ENCODE measurements around the gene KCNA2.

Gene KCNA2

DNA sequence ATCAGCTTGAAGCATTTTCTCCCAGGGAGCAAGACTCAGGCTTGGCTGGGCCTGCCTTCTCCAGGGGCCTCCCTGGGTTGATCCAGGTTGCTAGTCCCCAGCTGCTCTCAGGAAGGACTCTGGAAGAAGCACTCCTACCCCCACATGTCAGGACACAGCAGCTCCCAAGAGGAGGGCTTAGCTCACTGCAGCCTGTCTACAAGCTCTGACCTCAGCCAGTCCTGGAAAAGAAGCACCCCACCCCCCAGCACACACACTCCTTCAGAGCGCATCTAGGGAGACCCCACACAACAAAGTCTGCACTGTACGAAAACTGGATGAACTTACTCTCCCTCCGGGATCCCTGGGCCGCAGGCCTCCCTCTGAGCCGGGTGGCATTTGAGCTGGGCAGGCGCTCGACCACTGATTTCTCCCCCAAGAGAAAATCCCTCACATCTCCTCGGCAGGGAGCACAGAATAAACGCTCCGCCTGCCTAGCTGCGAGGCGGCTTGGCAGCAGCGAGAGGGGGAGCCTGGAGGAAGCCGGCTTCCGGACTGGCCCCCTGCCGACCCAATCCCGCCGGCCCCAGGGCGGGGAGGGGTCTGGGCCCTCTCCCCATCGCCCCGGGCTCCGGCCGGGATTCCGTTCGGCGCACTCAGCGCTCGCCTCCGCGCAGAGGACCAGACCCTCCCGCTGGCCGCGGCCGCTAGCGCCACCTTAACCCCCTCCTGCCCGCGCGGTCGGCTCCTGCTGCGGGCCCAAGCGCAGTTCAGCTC, at the start of gene KCNA2:
Gene KCNA2 (minus strand): TSS at position 458 of the 756 bp plus-strand sequence. CDS start 1,576 bp downstream, outside the sequence.
- peak; percentile 80 for DNase-seq (ENCODE audit: low spot score)

DNA sequence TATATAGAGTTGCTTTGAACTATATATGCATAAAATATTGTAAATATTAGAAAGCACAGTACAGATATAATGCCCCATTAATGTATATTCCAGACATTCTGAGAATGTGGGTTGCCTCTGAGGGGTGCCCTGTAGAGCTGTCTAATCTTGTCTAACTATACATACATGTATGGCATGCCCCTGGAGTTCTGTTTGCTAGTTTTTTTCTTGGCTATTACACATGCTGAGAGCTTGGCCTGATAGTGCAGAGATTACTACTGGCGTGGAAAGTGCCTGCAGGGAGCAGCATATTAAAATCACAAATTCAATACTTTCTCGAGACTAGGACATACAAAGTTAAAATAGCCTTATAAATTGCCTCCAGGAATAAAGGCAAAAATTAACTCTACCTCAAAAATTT, 44.5 kb upstream of the KCNA2 start:
- DNase-seq (ENCODE audit: low spot score): no peak

DNA sequence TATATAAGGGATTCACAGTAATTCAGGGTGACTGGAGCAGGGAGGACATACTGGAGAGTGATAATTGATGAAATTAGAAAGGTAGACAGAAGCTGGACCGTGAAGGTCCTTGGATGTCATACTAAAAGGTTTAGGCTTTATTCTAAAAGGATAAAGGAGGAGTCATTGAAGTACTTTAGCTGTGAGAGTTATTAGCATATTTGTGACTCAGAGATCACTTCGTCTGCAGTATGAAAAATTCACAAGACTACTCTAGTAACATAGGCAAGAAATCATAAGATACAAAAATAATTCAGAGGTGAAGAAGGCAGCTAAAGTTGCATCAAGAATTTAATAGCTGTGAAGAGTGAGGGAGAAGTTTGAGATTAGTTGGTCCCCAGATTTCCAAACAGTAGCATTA, 42.3 kb upstream of the KCNA2 start:
- DNase-seq (ENCODE audit: low spot score): no peak

DNA sequence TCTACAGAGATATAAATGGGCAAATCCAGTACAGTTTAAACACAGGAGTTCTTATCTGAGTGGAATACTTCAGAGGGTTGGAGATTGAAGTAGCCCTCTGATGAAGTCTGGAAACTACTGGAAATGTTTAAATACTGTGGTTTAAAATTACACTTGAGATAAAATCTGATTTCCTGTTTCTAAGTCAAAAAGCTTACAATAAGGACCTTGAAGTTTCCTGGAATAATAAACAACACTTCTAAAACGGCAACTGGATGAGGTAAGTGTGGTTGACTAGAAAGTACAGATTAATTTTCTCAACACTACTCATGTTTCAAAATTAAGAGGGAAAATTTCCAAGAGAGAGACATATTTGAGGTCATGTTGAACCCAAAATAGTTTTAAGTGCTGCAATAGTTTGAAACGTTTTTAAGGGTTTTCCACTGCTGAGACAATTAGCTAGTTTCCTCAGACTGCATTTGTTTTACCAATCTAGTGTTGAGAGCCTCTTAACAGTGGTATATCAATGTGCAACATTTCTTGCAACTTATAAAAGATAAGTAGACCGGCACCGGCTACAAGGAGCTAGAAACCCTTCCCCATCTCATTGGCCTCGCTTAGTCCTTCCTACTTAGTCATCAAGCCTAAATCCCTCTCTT, 41.2 kb upstream of the KCNA2 start:
- no peak for DNase-seq (ENCODE audit: low spot score)

DNA sequence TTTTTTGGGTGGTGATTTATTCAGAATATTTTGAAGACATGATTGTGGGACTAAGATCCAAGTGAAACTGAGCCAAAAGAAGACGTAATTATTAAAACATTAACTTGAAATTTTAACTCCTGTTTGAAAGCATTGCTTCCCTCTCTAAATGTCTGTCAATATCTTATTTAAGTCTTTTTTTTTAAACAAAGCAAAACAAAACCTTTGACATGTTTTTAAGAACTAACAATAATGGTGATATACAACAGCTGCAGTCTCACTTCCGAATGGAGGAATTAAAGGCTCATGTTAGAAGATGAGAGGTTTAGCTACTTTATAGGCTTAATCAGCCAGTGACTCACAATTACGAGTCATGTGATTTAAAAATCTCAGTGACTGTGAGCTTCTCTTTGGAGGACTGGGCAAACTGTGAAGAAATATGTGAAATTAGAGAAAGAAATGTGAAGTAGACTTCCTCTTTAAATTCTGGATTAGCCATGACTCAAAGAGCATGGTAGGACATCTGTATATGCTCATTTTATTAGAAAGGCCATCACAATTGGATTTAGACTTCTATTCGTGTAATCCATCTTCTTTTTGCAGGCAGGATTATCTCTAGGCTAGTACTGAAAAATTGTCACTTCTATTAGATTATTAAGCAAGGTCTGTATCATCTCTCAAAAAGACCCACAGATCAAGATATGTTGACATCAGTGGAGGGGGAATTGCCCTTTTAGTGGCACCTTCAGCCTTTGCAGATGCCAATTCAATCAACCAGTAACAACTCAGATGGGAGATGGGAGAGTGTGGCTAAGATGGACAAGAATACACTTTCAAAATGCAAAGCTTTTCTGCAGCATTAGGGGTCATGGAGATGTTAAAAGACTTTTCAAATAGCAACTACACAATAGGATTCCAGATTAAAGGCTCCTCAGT, 39.9 kb upstream of the KCNA2 start:
- no peak for DNase-seq (ENCODE audit: low spot score)

DNA sequence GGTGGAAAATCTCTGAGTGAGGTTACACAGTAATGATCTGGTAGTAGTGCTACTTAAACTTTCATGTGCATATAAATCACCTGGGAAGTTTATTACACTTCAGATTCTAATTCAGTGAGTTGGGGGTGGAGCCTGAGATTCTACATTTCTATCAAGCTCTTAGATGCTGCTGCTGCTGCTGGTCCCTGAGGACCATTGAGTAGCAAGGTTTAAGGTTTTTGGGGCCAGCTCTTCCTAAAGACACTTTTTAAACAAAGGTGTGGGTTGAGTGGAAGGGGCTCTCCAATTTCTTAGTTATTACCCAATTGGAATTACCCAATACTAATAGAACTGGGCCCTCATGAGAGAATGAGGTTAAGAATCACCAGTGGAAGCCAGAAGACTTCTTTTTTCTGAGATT, 39.1 kb upstream of the KCNA2 start:
- no peak for DNase-seq (ENCODE audit: low spot score)

DNA sequence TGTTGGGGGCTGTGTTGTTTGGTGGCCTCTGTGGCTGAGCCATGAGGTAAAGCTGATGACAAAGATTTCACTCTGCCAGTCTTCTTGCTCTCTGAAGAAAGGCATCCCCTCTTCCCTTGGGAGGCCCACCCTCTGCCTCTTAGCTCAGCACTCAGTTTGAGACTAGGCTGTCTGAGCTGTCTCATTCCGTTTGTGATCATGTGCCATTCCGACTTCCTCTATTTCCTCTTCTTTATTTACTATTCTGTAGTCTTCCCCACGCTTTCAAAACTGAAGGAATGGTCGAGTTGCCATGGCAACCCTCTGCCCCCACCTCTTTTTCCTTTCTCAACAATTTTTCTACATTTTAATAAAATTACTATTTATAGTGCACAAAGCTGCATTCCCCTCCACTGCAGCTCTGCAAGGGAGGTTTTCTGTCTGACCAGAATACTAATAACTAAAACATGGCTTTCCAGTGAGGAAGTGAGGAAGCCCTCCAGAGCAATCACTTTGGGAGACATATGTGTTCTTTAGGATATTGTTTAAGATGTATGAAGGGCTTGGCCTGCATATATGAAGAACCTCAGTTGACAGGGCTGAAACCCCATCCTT, 37.8 kb upstream of the KCNA2 start:
- DNase-seq (ENCODE audit: low spot score): no peak

DNA sequence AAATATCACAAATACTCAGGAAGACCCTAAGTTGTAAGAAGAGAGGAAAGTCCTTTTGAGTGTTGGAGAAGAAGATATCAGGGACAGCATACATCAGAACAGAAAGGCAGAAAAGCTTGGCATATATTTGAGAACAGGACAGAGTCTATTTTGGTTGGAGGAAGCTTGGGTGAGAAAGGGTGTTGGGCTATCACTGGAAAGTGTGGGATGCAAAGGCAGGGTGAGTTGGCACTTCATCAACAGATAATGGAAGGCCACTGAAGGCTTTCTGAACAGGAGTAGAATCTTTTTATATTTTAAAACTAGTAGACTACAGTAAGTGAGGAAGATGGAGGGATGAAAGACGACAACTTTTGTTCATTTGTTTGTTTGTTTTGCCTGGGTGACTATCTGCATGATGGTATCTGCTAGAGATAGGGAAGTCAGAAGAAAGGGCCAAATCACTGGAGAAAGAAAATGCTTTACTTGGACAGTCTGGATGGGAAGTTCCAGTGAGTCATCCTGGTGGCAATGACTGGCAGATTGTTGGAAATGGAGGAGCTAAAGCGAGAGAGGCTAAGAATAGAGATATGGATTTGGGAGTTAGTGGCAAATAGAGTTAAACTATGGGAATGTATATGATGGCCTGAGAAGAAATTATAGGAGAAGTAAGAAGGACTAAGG, 33.7 kb upstream of the KCNA2 start:
- no peak for DNase-seq (ENCODE audit: low spot score)

DNA sequence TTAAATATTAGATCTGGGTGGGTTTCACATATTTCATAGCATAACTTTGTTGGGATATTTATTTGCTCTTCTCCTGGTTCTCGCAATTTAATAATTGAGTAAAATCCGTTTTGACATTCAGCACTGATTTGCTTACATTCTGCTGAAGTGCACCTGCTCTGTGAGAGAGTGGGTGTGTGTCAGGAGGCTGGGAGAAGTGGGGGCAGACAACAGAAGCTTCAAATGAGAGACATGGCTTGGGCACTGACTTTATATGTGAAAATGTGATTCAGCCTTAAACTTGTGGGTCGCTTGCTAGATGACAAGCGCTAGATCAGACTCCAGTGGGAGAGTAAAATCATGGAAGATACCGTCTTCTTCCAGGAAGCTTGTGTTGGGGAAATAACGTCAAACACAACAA, 32.4 kb upstream of the KCNA2 start:
- no peak for DNase-seq (ENCODE audit: low spot score)

DNA sequence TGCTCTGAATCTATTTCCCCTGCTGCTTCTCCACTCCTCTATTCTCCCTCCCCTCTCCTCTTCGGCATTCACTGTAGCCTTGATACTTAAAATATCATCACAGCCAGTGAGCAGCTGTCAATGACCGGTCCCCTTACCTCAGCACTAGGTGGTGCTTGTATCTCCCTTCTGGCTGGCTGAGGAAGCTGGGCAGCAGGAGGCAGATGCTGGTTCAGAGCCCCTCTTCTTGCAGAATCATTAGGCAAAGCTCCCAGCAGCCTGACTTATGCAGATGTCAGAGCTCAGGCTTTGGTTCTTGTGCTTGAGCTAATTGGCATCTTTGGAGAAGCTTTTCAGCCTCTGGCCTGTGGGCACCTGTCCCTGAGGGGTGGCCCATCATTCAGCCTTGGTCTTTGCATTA, 31.9 kb upstream of the KCNA2 start:
- no peak for DNase-seq (ENCODE audit: low spot score)

DNA sequence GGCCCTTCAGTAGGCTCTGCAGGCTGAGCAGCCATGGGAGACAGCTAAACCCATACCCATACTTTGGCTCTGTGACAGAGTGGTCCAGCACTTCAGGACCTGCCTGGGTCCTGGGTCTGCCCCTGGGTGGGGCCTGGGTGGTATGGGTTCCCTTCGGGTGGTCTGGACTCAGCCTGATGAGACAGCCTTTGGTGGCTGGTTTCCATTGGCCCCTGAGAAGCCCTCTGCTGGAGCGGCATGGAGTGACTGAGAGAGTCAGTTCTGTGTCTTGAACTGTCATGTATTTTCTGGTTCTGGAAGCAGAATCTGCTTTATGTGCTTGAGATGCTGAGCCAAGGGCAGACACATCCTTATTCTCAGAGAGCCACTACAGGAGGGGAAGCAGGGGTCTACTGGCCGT, 31.3 kb upstream of the KCNA2 start:
- no peak for DNase-seq (ENCODE audit: low spot score)

DNA sequence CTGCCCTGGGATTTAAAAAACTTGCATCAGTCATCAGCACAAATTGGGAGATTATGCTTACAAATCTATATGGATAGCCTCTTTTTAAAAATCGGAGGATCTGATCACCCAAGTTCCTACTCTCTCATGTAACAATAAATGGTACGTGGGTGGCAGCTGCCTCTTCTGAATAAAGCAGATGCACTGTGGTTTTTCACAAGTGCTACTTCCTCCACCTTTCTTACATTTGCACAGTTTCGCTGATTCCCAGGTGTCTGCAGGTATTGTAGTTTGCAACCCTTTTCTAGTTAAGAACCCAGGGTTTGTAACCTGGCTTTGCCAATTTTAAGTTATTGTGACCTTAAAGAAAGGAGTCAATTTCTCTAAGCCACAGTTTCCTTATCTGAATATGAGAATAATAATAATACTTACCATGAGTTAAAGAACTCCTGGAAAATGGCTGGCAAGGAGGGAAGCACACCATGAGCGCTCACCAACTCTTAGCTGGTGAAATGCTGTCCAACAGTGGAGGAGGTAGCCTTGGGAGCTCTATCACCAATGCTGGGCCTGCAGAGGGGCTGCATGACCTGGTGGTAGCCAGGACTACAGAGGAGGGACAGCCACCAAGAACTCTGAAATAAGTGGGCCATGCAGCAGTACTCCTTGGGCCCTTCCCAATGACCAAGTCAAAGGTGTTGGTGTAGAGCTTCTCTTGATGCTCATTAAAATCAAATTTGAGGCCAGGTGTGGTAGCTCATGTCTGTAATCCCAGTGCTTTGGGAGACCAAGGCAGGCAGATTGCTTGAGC, 30.2 kb upstream of the KCNA2 start:
- DNase-seq (ENCODE audit: low spot score): no peak

DNA sequence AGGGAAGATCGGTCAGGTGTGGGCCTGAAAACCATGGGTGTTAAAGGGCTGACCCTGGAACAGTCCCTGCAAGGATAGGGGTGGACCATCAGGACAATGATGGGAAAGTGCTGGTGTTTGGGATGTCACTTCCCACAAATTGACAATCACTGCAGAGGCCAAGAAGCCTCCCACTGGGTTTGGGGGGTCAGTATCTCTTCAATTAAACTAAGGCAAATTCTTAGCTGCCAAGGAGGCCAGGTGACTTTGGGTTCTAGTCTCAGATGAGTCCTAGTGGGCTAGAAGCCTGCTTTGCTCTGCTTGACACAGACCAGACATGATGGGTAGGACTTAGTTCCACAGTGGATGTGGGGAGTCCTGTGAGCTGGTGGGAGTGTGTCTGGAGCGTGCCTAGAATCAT, 29.3 kb upstream of the KCNA2 start:
- DNase-seq (ENCODE audit: low spot score): no peak

DNA sequence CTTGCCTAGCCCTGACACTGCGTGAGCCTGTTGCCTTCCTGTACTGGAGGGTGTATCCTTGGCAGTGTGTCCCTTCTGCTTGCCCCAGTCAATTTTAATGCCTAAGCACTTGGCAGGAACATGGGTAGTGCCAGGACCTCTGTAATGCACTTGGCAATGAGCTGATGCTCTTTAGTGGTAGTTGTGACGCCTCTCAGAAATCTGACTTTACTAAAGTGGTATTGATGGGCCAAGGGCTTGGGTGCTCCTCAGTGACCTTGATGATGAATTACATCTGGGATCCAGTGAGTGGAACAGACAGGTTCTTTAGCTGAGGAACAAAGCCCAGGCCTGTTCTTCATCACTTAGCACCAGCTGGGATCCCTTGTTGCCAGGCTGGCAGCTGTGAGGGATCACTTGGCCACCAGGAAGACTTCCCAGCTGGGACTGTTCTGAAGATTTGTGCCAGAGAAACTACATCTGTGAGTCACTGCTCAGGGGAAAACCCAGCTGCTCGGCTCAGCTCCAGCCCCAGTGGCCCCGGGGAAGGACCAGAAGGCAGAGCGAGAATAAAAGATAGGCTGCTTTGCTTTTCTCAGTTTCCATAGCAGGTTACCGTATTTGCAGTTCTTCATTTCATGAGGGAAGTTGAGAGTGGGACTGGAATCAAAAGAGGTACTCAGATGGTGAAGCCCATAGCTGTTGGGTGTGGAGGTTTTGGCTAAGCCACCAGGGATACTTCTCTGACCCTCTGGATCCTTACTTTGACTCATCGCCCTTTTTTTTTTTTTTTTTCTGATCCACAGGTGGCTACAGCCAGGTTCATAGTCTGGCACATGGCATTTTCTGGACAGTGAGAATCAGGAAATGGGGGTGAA, 28.5 kb upstream of the KCNA2 start:
- no peak for DNase-seq (ENCODE audit: low spot score)

DNA sequence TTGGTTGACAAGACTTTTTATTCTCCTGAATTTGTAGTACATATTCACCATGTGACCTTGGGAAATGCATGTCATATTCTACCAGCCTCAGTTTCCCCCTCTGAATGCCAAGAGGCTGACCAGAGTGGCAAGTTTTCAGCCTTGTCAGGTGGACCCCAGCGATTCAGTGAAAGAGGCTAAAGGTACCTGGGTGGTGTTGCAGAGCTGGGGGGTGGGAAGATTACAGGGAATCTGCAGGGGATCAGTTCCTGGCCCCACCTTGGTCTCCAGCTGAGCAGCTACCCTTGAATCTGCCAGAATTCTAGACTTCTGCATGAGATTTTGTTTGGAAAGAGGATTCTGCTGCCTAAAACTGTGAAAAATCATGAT, 27.9 kb upstream of the KCNA2 start:
- DNase-seq (ENCODE audit: low spot score): no peak

DNA sequence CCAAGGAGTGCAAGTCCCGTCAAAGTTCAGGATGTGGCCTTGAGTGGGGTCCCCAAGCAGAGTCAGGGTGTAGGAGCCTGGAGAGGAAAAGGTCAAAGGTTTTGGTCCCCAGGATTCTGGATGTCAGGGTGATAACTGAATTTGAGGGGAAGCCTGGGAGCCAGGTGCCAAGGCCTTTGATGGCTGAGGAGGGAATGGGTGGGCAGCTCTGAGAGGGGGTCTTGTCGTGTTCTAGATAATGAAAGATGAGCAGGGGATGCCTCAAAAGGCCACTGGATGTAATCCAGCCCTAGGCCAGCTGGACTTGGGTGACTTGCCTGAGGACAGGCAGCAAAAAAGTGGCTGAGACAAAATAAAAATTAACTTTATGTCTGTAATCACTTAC, 27.5 kb upstream of the KCNA2 start:
- DNase-seq (ENCODE audit: low spot score): no peak

DNA sequence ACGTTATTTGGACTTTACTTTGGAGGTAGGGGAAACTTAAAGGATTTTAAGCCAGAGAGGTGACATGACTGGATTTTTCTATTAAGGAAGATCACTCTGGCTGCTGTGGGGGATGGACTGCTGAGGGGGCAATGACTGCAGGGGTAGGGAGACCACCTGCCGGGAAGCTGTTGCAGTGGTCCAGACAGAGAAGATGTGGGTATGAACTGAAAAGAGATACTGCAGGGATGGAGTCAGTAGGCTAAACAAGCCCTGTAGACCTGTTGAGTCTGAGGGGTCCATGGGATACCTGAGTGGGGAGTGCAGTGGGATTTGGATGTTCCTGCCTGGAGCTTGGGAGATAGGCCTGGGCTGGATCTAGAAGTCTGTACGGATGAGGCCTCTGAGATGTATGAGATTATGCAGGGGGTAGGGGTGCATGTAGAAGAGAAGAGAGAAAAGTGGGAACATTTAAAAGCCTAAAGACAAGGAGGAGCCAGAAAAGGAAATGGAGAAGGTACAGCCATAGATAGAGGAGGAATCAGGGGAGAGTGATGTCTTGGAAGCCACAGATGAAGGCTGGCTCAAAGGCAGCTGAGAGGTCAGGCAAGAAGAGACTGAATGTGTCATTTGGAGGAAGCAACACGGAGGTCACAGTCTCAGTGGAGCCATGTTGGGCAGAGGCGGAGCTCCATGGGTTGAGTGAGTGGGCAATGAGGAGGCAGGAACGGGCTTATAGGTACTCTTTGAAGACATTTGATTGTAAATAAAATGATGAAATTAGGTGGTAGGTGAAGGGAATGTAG, 25.9 kb upstream of the KCNA2 start:
- no peak for DNase-seq (ENCODE audit: low spot score)

DNA sequence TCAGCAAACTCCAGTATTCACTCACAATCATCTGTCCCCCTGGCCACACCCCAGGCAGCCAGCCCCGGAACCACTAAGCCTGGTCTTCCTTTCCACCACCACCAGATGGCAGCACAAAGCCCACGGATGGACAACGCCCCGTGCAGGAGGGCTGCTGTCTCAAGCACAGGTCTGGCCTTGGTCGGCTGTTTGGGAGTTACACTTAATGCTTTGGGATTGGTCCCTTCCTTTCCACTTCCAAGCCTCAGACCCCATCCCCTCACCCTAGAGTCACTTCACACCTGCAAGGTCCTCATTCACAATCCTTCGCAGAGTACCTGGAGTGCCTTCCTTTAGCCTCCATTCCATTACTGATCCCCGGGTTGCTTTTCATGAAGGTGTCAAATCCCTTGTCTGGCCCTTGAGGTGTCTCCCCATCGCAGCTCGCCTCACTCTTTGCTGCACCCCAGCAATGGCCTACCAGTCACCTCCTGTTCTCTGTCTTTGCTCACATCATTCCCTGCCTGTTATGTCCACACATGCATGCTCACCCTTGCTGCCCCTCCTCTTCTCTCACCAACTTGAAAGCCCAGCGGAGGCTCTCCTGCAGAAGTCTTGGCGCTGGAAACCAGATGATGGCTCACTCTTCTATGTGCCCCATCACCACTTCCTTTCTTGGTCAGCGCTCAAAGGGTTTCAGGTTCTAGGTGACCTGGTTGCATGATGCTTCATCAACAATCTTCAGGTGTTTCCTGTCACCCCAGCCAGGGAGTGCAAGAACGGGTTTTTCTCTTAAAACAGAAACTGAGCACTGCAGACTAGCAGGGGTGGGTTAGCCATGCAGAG, 24.9 kb upstream of the KCNA2 start:
- peak; percentile 84 for DNase-seq (ENCODE audit: low spot score)
